Measurements from ENCODE around the gene TPD52L1. TPM values are rescaled to one million over a fixed set of nuclear protein-coding genes. Genes with fewer than 3 reads are reported as not detected.

TPD52L1 gene
- total RNA-seq, 1 donor from 2014 or later, result 200 TPM

- Mint-ChIP-seq H3K27me3 (ENCODE audit: low read depth) (no peaks in the 10 kb centered on the region), H3K4me3 (no peak overlapping the region), H3K4me1 (peaks cover 60% of the 10 kb centered on the region), H3K36me3 (peaks cover 11% of the 10 kb centered on the region), H3K9me3 (no peaks in the 10 kb centered on the region), H3K27ac (peak overlapping the region; percentile 94)
- DNase-seq (ENCODE audit: low spot score in 2 of 2, unreplicated experiment in 2 of 2), result no peak
- no peak for TF ChIP-seq CTCF (IDR thresholded peaks at IDR 0.05; ENCODE audit: unreplicated experiment)
Observed at GRCh38 chr6:125233202-125233601, 79.6 kb downstream of the TPD52L1 start.

GRCh38 chr6:125236536-125237327 is 83.2 kb downstream of the TPD52L1 start:
- Mint-ChIP-seq H3K27me3 (ENCODE audit: low read depth) (no peaks in the 10 kb centered on the region), H3K4me1 (peaks cover 32% of the 10 kb centered on the region), H3K9me3 (peaks cover 30% of the 10 kb centered on the region), H3K36me3 (peaks cover 46% of the 10 kb centered on the region), H3K4me3 (no peak overlapping the region), H3K27ac (peak overlapping the region; percentile 75)
- TF ChIP-seq CTCF (IDR thresholded peaks at IDR 0.05; ENCODE audit: unreplicated experiment), result no peak
- DNase-seq (ENCODE audit: low spot score in 2 of 2, unreplicated experiment in 2 of 2), result no peak

GRCh38 chr6:125237764-125238163 is 84.2 kb downstream of the TPD52L1 start:
- Mint-ChIP-seq H3K4me3 (no peak overlapping the region), H3K36me3 (peaks cover 56% of the 10 kb centered on the region), H3K9me3 (peaks cover 40% of the 10 kb centered on the region), H3K27me3 (ENCODE audit: low read depth) (no peaks in the 10 kb centered on the region), H3K4me1 (peaks cover 22% of the 10 kb centered on the region), H3K27ac (peak overlapping the region; percentile 41)
- TF ChIP-seq CTCF (IDR thresholded peaks at IDR 0.05; ENCODE audit: unreplicated experiment), result no peak
- DNase-seq (ENCODE audit: low spot score in 2 of 2, unreplicated experiment in 2 of 2), result no peak

- Mint-ChIP-seq H3K4me1 (peaks cover 33% of the 10 kb centered on the region), H3K36me3 (peaks cover 41% of the 10 kb centered on the region), H3K27ac (peak overlapping the region; percentile 86), H3K4me3 (no peak overlapping the region), H3K9me3 (peaks cover 39% of the 10 kb centered on the region), H3K27me3 (ENCODE audit: low read depth) (no peaks in the 10 kb centered on the region)
- TF ChIP-seq CTCF (IDR thresholded peaks at IDR 0.05; ENCODE audit: unreplicated experiment), result no peak
- DNase-seq (ENCODE audit: low spot score in 2 of 2, unreplicated experiment in 2 of 2), result no peak
Observed at GRCh38 chr6:125245109-125245508, 91.5 kb downstream of the TPD52L1 start.

GRCh38 chr6:125245523-125246264 is 92.1 kb downstream of the TPD52L1 start:
- Mint-ChIP-seq H3K36me3 (peaks cover 35% of the 10 kb centered on the region), H3K27ac (peak overlapping the region; percentile 86), H3K9me3 (peaks cover 33% of the 10 kb centered on the region), H3K27me3 (ENCODE audit: low read depth) (no peaks in the 10 kb centered on the region), H3K4me1 (peaks cover 37% of the 10 kb centered on the region), H3K4me3 (peak overlapping the region; percentile 9)
- TF ChIP-seq CTCF (IDR thresholded peaks at IDR 0.05; ENCODE audit: unreplicated experiment), result no peak
- no peak for DNase-seq (ENCODE audit: low spot score in 2 of 2, unreplicated experiment in 2 of 2)

Measured in mesothelial cell of epicardium (in vitro differentiated cells).